ENCODE results near the gene BCOR. TPM values are rescaled to one million over a fixed set of nuclear protein-coding genes. Genes with fewer than 3 reads are reported as not detected.

Gene BCOR
- total RNA-seq, 6 experiments from 2014 or later, result 15.0 to 20.3 (median 18.3) TPM

DNA sequence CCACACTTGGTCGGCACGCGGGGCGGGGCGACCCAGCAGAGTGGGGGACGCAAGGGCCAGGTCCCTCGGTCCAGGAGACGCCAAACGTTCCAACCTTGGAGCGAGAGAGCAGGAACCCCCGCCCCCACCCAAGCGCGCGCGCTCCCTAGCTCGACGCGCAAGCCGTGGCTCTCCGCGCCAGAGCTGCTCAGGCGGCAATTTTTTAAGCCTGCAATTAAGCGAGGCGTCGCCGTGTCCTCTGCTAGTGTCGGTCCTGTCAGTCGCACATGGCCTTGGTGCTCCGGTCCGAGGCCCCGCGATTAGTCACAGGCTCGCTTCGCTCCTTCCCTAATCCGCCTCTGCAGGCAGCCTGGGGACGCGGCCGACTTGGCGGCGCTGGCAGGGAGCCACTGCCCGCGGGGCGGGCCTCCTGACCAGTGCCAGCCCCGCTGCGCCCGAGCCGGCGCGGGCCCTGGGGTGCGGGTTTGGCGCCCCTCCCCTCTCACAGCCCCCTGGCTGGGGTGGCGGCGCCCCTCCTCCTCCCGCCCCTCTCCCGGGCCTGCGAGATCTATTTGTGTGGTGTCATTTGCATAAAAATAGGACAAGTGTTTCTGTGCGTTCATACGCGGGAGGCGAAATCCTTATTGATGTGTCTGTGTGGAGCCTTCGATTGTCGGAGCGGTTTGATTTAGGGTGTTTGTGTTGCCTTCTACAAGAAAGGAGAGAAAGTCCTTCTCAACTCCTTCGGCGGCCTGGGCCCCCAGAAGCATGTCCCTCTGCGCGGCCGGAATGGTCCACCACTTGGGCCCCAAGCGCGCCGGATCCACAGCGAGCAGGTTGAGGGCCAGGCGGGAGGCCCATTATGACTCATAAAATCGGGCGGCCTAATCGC lies 9.8 kb upstream of the BCOR start:
- Mint-ChIP-seq H3K27ac (peak overlapping the region; percentile 81), H3K4me1 (ENCODE audit: low read depth) (peaks cover 16% of the 10 kb centered on the region), H3K36me3 (ENCODE audit: low read depth) (no peaks in the 10 kb centered on the region), H3K9me3 (no peaks in the 10 kb centered on the region), H3K27me3 (ENCODE audit: insufficient read depth) (no peaks in the 10 kb centered on the region), H3K4me3 (peak overlapping the region; percentile 84)
- DNase-seq, result peak; percentile 44
- TF ChIP-seq CTCF (IDR thresholded peaks at IDR 0.05), result no peak

GRCh38 chrX:40106676-40107290 lies 9.0 kb upstream of the BCOR start:
- Mint-ChIP-seq H3K9me3 (no peaks in the 10 kb centered on the region), H3K27ac (peak overlapping the region; percentile 81), H3K4me1 (ENCODE audit: low read depth) (peaks cover 16% of the 10 kb centered on the region), H3K4me3 (peak overlapping the region; percentile 84), H3K27me3 (ENCODE audit: insufficient read depth) (no peaks in the 10 kb centered on the region), H3K36me3 (ENCODE audit: low read depth) (no peaks in the 10 kb centered on the region)
- DNase-seq, result no peak
- TF ChIP-seq CTCF (IDR thresholded peaks at IDR 0.05), result no peak

DNA sequence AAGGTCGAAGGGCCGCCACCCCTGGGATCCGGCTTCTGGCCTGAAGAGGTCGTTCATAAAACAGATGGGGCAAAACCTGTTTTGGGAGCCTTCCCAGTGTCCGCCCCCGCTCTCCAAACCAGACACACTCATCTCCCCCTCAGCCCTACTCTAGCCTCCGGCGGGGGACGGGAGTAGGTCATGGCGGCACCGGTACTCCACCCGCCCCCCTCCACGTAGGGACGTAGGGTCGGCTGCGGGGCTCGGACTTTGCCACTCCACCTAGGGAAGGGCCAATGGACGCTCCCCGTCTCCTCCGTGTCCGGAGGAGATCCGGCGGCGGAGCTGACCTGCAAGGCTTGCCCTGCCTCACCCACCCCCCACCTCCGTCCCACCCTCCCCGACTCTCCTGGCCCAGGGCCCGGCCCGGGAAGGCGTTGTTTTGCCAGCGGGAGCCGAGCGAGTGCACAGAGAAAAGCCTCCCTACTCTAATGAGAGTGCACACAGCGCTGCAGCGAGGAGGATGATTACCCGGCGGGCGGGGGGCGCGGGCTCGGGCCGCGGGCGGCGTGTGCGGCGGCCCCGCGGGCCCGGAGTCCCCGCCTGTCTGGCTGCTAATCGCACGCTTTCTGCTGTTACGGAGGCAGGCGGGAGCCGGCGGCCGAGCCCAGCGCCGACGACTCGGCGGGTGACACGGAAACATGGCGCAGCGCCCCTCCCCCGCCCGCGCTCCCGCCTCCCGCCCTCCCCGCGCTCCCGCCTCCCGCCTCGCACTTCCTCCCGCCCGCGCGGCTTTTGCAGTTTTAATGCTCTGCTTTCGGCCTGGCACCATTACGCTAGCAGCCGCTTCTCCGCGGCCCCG lies 8.3 kb upstream of the BCOR start:
- DNase-seq, result peak; percentile 25
- no peaks in the 10 kb centered on the region for H3K9me3 Mint-ChIP-seq
- no peaks in the 10 kb centered on the region for H3K36me3 Mint-ChIP-seq (ENCODE audit: low read depth)
- TF ChIP-seq CTCF (IDR thresholded peaks at IDR 0.05), result no peak
- no peaks in the 10 kb centered on the region for H3K27me3 Mint-ChIP-seq (ENCODE audit: insufficient read depth)
- peak overlapping the region; percentile 84 for H3K4me3 Mint-ChIP-seq
- H3K27ac Mint-ChIP-seq, result peak overlapping the region; percentile 81; the same call in 1 of the 2 replicates
- peaks cover 12% of the 10 kb centered on the region for H3K4me1 Mint-ChIP-seq (ENCODE audit: low read depth)

DNA sequence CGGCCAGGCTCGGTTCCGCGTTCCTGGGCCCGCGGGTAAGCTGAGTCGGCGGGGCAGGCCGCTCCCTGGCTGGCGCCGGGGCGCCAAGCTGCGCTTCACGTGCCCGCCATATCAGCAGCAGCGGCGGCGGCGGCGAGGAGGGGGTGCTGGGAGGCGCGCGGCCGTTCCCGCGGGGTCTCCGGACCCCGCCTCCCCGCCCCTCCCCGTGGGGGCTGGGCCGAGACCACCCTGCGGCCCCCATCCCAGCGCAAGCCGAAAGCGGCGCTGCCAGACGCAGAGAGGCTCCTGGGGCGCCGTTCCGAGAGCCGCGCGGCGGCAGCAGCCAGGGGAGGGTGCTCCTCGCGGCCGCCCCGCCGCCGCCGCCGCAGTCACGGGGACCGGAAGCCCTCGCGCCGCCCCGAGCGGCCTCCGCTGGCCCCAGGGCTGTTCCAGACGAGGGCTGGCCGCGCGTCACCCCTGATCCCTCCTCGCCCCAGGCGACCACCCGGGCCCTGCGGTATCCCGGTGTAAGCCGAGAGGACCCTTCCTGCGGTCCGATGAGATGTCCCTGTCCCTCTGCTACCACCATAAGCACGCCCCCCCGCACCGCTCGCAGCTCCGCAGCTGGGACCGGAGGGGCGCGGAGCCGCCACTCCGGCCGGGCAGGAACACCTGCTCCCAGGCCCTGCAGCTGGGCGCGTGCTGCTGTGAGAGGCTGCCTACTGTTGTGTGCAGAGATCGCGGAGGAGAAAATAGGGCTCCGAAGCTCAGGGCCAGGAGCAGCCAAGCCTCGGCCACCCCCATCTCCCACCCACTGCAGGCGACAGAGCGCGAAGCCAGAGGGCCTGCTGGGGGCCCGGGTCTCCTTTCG lies 7.5 kb upstream of the BCOR start:
- Mint-ChIP-seq H3K4me3 (peak overlapping the region; percentile 74), H3K9me3 (no peaks in the 10 kb centered on the region), H3K36me3 (ENCODE audit: low read depth) (no peaks in the 10 kb centered on the region), H3K4me1 (ENCODE audit: low read depth) (peaks cover 10% of the 10 kb centered on the region), H3K27me3 (ENCODE audit: insufficient read depth) (no peaks in the 10 kb centered on the region), H3K27ac (peak overlapping the region; percentile 21; the same call in 1 of the 2 replicates)
- DNase-seq, result no peak
- no peak for TF ChIP-seq CTCF (IDR thresholded peaks at IDR 0.05)

- Mint-ChIP-seq H3K36me3 (ENCODE audit: low read depth) (no peaks in the 10 kb centered on the region), H3K27ac (0 out of 2 replicates have a peak overlapping the region, but pooled peaks have one; percentile 40), H3K9me3 (no peaks in the 10 kb centered on the region), H3K4me3 (peak overlapping the region; percentile 57), H3K27me3 (ENCODE audit: insufficient read depth) (no peaks in the 10 kb centered on the region), H3K4me1 (ENCODE audit: low read depth) (peaks cover 14% of the 10 kb centered on the region)
- TF ChIP-seq CTCF (IDR thresholded peaks at IDR 0.05), result no peak
- peak; percentile 28 for DNase-seq
Observed at GRCh38 chrX:40104630-40104984, 6.8 kb upstream of the BCOR start.

Measured in HFFc6 (cell line).